Tibial nerve (tissue), 4 donors: ENCODE data around the gene SMAD7. TPM values are rescaled to one million over a fixed set of nuclear protein-coding genes. Genes with fewer than 3 reads are reported as not detected.

Experiments
- DNase-seq, 2 donors: peaks; one replicate each; pipeline ENCODE4 v3.0.0-alpha.2; 2019; ENCODE audit warnings: low spot score in 2 of 2
- H3K27ac ChIP-seq, 4 donors: fragments of 200-600 bp; sonication (generic) in 3 of 4; one replicate each; pipeline ENCODE4 v1.5.1; 2017 to 2019; ENCODE audit warnings: mild to moderate bottlenecking in 1 of 4
- H3K27me3 ChIP-seq, 2 donors: fragments of 200-600 bp; sonication (generic) in 1 of 2; one replicate each; pipeline versions ENCODE4 v1.5.1 to v1.6.0; 2017 to 2019
- H3K36me3 ChIP-seq, 3 donors: fragments of 200-600 bp; sonication (generic); one replicate each; pipeline ENCODE4 v1.5.1; 2018 to 2019
- H3K4me1 ChIP-seq, 4 donors: fragments of 200-600 bp; sonication (generic) in 3 of 4; one replicate each; pipeline ENCODE4 v1.5.1; 2017 to 2019
- H3K4me3 ChIP-seq, 4 donors: fragments of 200-600 bp; sonication (generic) in 3 of 4; one replicate each; pipeline ENCODE4 v1.5.1; 2017 to 2019; ENCODE audit warnings: mild to moderate bottlenecking in 1 of 4, moderate library complexity in 1 of 4
- H3K9me3 ChIP-seq, 4 donors: fragments of 200-600 bp; sonication (generic) in 3 of 4; one replicate each; pipeline ENCODE4 v1.5.1; 2017 to 2019
- EP300 ChIP-seq, 2 donors: sonication (generic); formaldehyde crosslinking; IDR thresholded peaks; one replicate each; pipeline ENCODE4 v1.6.1; 2017; ENCODE audit warnings: antibody characterized with exemption in 2 of 2, mild to moderate bottlenecking in 1 of 2
- POLR2A ChIP-seq, 2 donors: fragments of 450-650 bp; IDR thresholded peaks; one replicate each; pipeline ENCODE4 v1.6.1; 2017; ENCODE audit warnings: antibody characterized with exemption in 2 of 2, mild to moderate bottlenecking in 2 of 2, moderate library complexity in 2 of 2
- WGBS, 2 donors: methylation state at CpG; one replicate each; pipeline ENCODE4 v1.1.5; 2018; 5-methylcytosine and 5-hydroxymethylcytosine counted together
- total RNA-seq, 4 donors: library from RNA; depleted of rRNA; stranded (reverse); fragments of >200 nt; gene quantifications; one replicate each; pipeline ENCODE4 v1.1.0, GENCODE V29; 2016
- TF ChIP-seq, protein P1 (sequence below), 5 experiments: fragments of 200-600 bp in 3 of 5; fragments of 450-650 bp in 2 of 5; sonication (generic) in 3 of 5; IDR thresholded peaks; one replicate each; pipeline ENCODE4 v1.5.1; 2016 to 2019; ENCODE audit warnings: antibody characterized with exemption in 5 of 5, mild to moderate bottlenecking in 3 of 5, moderate library complexity in 2 of 5

The SMAD7 gene
- total RNA-seq, 4 donors from 2014 or later: 34.3 to 56.8 (median 35.6) TPM

GRCh38 chr18:48913201-48913600 is 37.6 kb downstream of the SMAD7 start:
- H3K4me3 ChIP-seq: no peak overlapping the region
- H3K27me3 ChIP-seq: no peaks in the 10 kb centered on the region
- no peak for DNase-seq
- H3K9me3 ChIP-seq: no peaks in the 10 kb centered on the region
- TF ChIP-seq, protein P1, sequence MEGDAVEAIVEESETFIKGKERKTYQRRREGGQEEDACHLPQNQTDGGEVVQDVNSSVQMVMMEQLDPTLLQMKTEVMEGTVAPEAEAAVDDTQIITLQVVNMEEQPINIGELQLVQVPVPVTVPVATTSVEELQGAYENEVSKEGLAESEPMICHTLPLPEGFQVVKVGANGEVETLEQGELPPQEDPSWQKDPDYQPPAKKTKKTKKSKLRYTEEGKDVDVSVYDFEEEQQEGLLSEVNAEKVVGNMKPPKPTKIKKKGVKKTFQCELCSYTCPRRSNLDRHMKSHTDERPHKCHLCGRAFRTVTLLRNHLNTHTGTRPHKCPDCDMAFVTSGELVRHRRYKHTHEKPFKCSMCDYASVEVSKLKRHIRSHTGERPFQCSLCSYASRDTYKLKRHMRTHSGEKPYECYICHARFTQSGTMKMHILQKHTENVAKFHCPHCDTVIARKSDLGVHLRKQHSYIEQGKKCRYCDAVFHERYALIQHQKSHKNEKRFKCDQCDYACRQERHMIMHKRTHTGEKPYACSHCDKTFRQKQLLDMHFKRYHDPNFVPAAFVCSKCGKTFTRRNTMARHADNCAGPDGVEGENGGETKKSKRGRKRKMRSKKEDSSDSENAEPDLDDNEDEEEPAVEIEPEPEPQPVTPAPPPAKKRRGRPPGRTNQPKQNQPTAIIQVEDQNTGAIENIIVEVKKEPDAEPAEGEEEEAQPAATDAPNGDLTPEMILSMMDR (IDR thresholded peaks at IDR 0.05): peak in 1 of 5 experiments; percentile 12
- no peak for TF ChIP-seq POLR2A (IDR thresholded peaks at IDR 0.05)
- no peaks in the 10 kb centered on the region for H3K36me3 ChIP-seq
- 100% methylated on average over 5 of the region's 5 CpGs for WGBS, 2 donors
- no peak overlapping the region for H3K27ac ChIP-seq
- peaks cover 0 to 6% (median 0%) of the 10 kb centered on the region in 4 donors for H3K4me1 ChIP-seq

GRCh38 chr18:48910972-48911545 is 39.7 kb downstream of the SMAD7 start:
- 86 to 89% methylated on average over 17 of the region's 17 CpGs for WGBS, 2 donors
- Histone ChIP-seq H3K4me3 (no peak overlapping the region), H3K27me3 (no peaks in the 10 kb centered on the region), H3K4me1 (no peaks in the 10 kb centered on the region), H3K27ac (no peak overlapping the region), H3K9me3 (no peaks in the 10 kb centered on the region), H3K36me3 (no peaks in the 10 kb centered on the region)
- DNase-seq: no peak
- TF ChIP-seq, protein P1 (IDR thresholded peaks at IDR 0.05): no peak
- no peak for TF ChIP-seq EP300 (IDR thresholded peaks at IDR 0.05)
- TF ChIP-seq POLR2A (IDR thresholded peaks at IDR 0.05): no peak

DNA sequence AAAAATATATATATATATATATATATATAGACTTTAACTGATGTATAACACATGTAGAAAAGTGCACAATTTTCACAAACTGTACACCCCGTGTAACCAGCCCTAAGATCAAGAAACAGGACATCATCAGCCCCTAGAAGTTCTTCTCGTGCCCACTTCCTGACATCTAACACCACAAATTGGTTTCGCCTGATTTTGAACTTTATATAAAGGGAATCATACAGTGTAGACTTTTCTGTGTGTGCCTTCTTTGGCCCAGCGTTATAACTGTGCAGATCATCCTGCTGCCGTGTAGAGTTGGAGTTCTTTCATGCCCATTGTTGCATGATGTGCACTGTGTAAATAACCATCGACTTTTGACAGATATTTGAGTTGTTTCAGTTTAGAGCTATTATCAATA is 41.0 kb downstream of the SMAD7 start:
- no peak for DNase-seq
- WGBS, 2 donors: 63 to 74% methylated on average over 6 of the region's 6 CpGs
- H3K36me3 ChIP-seq: no peaks in the 10 kb centered on the region
- no peaks in the 10 kb centered on the region for H3K27me3 ChIP-seq
- no peak overlapping the region for H3K27ac ChIP-seq
- H3K4me1 ChIP-seq: no peaks in the 10 kb centered on the region
- H3K4me3 ChIP-seq: no peak overlapping the region
- no peak for TF ChIP-seq POLR2A (IDR thresholded peaks at IDR 0.05)
- TF ChIP-seq EP300 (IDR thresholded peaks at IDR 0.05): no peak
- TF ChIP-seq, protein P1 (IDR thresholded peaks at IDR 0.05): no peak
- peaks cover 0 to 6% (median 0%) of the 10 kb centered on the region in 4 donors for H3K9me3 ChIP-seq

- Histone ChIP-seq H3K36me3 (no peaks in the 10 kb centered on the region), H3K4me1 (no peaks in the 10 kb centered on the region), H3K4me3 (no peak overlapping the region), H3K9me3 (peaks cover 0 to 14% (median 0%) of the 10 kb centered on the region in 4 donors), H3K27me3 (no peaks in the 10 kb centered on the region), H3K27ac (no peak overlapping the region)
- WGBS, 2 donors: 73 to 82% methylated on average over 3 of the region's 3 CpGs
- TF ChIP-seq EP300 (IDR thresholded peaks at IDR 0.05) (no peak), POLR2A (IDR thresholded peaks at IDR 0.05) (no peak)
- TF ChIP-seq, protein P1 (IDR thresholded peaks at IDR 0.05): no peak
- DNase-seq: no peak
Measured at GRCh38 chr18:48908916-48909315, 41.8 kb downstream of the SMAD7 start.

DNA sequence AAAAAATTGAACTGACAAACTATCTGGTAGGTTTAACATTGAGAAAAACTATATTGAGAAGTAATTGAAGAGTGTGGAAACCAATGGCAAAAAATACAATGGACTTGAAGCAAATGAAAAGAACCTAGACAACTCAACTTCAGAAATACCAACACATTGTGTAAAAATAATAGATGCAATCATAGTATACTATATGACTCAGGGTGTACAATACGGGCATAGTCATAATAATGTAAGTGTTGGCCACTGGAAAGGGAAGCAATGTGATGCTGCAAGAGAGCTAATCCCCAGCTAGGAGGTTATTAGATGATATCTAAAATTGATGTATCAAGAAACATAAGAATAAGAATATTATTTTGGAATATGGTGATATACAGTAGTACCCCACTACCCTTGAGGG is 45.3 kb downstream of the SMAD7 start:
- no peak overlapping the region for H3K4me3 ChIP-seq
- TF ChIP-seq EP300 (IDR thresholded peaks at IDR 0.05) (no peak), POLR2A (IDR thresholded peaks at IDR 0.05) (no peak)
- TF ChIP-seq, protein P1 (IDR thresholded peaks at IDR 0.05): no peak
- H3K9me3 ChIP-seq: peaks cover 0 to 15% (median 0%) of the 10 kb centered on the region in 4 donors
- 86 to 94% methylated on average over 1 of the region's 1 CpG for WGBS, 2 donors
- peaks cover 0 to 21% (median 16%) of the 10 kb centered on the region in 4 donors for H3K4me1 ChIP-seq
- no peak for DNase-seq
- no peak overlapping the region for H3K27ac ChIP-seq
- no peaks in the 10 kb centered on the region for H3K27me3 ChIP-seq
- H3K36me3 ChIP-seq: no peaks in the 10 kb centered on the region
